Stimulated activated CD8-positive, alpha-beta memory T cell treated with anti-CD3 and anti-CD28 coated beads, Interleukin-4, amount 100 ng/mL, for 4 hours (primary cell): ENCODE measurements around the gene EPAS1.

Experiments
- DNase-seq, 2 donors: peaks; one replicate each; pipeline ENCODE4 v3.0.0-alpha.2; 2020; ENCODE audit warnings: low read depth in 2 of 2, low spot score in 1 of 2

Gene EPAS1

DNA sequence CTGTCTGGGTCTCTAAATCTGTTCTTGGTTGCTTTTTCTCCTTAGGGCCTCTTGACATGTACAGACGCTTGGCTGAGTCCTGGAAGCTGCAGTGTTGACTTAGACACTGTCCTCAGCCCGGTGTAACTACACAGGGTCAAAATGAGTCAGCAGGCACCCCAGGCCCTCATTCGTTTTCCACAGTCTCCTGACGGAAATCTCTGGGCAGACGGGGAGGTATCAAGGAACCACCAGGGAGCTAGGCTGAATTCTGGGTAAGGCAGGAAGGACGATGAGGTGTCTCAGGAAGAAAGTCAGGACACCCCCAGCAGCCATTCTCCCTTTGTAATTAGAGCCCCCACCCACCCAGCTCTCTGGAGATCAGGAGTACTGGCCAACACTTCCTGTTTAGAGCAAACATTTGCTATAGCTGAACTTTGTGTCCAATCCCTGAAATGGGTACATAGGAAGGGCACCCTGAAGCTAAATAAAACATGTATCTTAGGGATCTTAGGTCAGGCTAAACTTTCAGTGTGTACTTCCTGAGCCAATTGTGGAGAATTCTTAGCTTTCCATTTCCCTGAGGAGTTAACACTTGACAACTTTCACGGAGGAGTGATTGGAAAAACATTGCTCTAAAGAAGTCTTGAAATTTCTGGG is 23.9 kb upstream of the EPAS1 start:
- DNase-seq, result no peak

DNA sequence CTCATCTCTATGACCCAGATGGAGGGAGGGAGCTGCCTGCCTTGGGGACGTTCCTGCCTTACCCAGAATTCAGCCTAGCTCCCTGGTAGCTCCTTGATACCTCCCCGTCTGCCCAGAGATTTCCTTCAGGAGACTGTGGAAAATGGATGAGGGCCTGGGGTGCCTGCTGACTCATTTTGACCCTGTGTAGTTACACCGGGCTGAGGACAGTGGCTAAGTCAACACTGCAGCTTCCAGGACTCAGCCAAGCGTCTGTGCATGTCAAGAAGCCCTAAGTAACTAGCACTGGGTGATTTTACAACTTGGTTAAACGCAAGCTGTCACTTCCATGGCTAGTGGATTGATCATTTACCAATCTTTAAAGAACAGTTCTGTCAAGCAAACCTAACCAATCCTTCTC is 23.3 kb upstream of the EPAS1 start:
- DNase-seq, result no peak

DNA sequence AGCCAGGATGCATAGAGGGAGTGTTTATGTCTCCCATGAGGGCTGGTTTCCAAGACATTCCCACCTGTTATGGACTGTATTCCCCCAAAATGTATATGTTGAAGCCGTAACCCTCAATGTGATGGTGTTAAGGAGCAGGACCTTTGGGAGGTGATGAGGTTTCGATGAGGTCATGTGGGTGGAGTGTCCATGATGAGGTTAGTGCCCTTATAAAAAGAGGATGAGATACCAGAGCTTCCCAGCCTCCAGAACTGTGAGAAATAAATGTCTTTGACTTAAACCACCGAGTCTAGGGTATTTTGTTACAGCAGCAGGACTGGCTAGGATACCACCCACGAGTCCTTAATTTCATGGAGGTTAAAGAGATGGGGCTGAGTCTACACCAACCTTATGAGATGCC is 22.6 kb upstream of the EPAS1 start:
- no peak for DNase-seq

DNA sequence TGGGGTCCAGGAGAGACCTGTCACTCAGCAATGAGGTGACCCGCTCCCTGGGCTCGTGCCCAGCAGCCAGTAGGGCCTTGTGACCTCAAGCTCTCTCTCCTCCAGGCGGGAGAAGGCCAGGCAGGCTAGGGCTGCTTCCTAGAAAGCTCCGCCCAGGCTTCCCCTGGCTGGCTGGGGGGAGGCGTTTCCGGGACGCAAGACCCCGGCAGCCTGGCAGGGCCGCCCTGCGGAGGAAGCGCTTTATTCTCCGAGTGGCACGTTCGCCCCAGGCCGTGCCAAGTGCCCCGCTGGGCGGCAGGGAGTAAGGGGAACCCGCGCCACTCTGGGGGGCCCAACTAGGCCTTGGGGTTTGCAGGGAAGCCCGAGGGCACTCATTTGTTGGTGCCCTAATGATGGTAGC is 21.2 kb upstream of the EPAS1 start:
- DNase-seq, result no peak

DNA sequence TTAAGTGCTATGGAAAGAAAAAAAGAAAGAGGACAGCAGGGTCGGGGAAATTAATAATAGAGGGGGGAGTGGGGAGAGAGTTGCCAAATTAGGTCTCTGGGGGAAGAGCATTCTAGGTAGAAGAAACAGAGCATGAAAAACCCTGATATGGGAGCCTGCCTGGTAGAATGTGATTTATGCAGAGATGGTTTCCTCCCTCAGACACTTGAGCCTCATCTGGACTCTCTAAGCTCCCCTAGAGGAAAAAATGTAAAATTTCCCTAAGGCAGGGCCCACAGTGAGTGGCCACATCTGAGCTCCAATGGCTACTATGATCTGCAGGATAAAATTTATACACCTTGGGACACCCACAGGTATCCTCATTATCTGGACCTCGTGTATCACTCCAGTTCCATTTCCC is 20.6 kb upstream of the EPAS1 start:
- no peak for DNase-seq

DNA sequence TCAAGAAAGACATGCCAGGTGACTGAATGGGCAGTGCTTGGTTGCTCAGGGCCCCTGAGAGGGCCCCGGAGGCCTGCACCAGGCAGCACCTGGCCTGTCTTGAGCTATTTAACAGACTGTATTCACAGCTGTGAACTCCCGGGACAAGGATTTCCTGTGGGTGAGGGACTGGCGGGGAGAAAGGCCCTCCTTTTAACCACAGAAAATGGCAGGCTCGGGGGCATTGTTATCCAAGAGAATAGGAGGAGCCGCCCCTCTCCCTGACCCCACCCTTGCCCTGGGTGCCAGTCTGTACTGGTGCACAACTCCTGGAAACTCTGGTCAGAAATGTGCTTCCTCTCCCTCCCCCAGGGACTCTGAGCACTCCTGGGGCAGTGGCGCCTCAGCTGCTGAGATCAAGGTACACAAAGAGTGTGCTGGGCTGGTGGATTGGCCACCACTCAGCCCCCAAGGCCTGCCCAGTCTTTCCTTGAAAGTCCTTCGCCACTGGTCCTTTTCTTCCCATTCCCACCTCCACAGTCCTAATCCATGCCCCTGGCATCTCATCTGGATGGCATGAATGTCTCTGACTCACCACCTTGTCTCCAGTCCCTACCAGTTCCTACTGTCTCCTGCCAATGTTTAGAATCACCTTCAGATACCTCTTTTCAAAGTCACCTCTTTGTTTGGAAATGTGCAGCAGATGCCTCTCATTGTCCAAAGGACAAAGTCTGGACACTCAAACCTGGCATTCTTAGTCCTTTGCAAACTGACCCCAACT is 19.6 kb upstream of the EPAS1 start:
- no peak for DNase-seq

DNA sequence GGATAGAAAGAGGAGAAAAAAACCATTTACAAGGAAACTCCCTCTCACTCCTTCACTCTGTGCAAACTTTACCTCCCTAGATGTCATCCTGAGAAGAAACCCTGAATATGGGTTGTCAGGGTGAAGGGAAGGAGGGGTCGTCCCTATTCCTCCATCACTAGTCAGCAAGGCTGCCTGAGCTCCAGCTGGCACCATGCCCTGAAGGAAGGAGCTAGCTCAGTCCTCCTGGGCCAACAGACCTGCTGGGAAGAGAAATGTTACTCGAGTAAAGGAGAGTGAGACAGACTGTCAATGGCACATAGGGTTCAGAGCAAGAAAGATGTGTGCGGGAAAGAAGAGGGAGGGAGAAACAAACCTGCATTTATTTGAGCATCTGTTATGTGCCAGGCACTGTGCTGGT is 18.3 kb upstream of the EPAS1 start:
- DNase-seq, result no peak

DNA sequence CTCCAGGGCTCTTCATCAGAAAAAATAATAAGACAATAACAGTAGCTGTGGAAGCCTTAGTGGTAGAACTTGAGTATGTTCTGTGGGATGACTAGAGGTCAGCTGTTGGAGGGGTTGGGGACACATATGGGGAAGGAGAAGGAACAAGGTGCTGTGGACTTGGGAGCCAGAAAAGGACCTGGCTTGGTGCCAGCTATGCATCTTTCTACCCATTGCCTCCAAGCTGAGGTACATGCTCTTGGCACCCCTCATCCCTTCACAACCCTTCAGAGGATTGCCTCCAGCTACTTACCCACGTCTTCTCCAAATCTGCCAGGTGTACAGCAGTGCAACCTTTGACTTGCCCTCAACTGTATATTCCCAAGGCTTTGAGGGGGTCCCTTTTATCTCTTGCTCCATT is 15.3 kb upstream of the EPAS1 start:
- no peak for DNase-seq

DNA sequence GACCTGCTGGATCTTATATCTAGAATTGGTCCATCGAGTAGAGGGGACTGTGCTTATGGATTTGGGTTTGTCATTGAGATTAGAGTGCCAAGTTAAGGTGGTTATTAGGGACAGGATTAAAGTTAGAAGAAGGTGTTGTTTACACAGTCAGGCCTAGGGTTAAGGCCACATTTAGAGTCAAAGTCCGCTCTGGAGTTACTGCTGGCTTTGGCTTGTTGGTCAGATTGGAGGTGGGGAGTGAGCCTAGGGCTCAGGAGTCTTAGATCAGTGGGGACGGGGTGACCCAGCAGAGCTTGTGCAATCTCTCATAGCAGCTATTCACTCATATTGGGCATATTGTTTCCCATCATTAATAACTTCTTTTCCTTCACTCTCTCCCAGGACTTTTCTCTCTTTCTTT is 13.5 kb upstream of the EPAS1 start:
- DNase-seq, result no peak

DNA sequence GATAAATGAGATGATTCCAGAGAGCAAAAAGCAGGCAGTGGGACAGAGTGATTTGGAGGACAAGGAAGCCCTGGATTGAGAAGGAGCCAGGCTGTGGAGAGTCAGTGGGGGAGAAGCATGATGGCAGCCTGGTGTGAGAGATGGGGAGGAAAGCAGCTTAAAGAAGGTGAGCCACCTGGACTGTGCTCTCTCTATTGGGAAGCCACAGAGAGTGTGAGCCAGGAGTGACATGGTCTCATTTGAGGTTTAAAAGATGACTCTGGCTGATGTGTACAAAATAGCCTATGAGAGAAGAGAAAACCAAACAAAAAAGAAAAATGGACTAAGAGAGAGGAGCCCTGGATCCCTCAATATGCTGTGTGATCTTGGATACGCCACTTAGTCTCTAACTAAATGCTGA is 12.9 kb upstream of the EPAS1 start:
- DNase-seq, result no peak

DNA sequence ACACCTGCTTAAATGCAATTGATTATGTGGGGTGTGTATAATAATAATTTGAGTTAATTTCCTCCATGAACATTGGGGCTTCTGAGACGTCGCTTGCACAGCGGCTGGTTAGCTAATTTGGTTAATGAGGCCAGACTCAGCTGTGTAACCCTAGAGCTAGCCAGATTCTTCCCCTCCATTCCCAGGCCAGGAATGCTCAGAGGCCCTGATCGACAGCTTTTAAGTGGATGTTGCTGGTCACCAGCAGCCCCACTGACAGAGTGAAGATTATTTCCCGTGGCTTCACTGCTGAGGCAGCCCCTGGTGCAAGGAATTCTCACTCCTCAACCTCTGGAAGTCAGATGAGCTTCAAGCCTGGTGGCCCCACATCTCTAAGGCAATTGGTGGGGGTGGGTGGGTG is 12.4 kb upstream of the EPAS1 start:
- DNase-seq, result no peak

DNA sequence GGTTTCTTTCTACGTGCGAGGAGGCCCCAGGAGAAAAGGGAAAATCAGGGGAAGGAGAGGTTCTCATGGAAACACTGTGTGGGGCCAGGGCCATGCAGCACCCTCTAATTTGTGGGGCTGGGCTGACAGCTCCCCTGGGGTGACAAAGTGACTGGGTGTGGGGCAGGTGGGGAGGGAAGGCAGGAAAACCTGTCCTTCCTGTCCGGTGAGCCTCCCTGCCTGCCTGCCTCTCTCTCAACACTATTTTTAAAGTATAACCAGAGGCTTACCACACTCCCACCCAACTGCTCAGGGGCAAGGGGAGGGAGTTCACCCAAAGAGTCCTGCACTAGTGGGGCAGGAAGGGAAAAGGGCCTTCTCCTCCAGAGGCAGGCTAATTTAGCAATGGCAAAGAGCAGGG is 10.5 kb upstream of the EPAS1 start:
- DNase-seq, result no peak

DNA sequence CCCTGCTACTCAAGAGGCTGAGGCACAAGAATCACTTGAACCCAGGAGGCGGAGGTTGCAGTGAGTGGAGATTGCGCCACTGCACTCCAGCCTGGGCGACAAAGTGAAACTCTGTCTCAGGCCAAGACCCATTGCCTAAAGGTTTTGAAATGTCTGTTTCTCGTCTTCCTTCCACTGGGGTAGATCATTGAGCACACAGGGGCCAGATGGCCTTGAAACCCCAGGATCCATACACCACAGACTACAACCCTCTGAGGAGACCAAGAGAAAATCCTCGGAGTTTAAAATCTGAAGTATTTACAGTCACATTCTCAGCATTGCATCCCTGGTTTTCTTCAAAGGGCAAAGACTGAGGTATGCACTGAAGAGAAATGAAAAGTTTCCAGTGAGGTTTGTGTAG is 7.1 kb upstream of the EPAS1 start:
- no peak for DNase-seq

DNA sequence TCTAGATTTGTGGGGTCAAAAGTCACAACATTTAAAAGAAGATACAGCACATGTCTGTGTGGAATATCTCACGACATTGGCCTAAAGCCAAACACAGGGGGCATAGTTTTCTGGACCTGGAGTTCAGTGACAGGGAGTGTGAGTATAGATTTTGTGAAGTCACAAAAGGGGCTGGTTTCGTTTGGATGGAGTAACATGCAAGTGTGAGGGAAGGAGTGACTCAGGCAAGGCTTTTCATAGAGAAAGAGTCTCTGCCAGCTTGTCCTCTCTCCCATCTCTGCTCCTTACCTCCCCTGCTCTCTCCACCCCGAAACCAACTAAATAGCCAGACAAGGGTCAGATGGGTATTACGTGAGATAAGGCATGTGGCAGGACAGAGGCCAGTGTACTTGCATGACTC is 3.7 kb upstream of the EPAS1 start:
- DNase-seq, result no peak

DNA sequence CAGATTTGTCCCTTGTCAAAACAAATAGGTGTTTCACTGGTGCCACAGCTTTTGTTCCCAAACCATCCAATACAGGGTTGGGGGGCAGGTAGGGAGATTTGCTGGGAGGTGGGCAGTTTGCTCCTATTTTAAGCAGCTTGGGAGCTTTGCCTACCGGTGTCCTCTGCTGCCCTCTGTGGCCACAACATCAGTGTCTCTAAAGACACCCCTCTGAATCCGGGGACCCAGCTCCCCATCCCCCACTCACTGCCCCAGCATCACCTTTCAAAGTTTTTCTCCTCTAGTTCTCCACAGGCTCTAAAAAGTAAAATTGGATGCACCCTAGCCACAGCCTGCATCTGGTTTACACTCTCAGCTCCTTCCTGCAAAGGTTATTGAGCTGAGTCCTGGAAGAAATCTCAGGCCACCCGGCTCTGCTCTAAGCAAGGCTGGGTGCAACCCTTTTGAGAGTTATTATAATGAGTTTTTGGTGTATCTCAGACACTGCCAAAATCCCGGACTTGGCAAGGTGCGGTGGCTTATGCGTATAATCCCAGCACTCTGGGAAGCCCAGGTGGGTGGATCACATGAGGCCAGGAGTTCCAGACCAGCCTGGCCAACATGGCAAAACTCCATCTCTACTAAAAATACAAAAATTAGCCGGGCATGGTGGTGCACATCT is 2.9 kb upstream of the EPAS1 start:
- no peak for DNase-seq

DNA sequence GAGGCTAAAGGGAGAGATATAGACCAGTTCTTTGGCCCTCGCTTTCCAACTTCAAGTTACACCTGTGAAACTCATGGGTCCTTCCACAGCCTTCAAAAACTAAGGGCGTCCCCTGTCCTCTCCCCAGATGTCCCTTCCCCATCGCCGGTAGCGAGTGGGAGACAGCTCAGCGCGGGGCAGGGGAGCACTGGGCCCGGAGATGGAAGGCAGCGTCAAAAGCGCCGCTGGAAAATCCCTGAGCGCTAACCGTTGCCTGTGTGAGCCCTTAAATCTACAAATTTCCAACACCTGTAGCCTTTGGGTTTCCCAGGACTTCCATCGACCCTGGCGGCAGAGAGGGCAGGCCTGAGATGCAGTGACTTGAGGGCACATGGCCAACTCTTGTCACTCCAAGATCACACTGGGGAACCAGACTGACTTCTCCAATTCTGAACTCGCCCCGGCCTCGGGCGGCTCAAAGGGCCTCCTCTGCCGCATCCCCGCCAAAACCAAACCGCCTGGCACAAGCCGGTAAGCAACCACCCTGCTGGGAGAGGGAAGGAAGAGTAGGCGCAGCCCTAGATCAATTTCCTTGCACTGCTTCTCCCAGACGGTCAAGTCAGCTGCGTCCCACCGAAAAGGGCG is 879 bp upstream of the EPAS1 start:
- DNase-seq, result no peak

DNA sequence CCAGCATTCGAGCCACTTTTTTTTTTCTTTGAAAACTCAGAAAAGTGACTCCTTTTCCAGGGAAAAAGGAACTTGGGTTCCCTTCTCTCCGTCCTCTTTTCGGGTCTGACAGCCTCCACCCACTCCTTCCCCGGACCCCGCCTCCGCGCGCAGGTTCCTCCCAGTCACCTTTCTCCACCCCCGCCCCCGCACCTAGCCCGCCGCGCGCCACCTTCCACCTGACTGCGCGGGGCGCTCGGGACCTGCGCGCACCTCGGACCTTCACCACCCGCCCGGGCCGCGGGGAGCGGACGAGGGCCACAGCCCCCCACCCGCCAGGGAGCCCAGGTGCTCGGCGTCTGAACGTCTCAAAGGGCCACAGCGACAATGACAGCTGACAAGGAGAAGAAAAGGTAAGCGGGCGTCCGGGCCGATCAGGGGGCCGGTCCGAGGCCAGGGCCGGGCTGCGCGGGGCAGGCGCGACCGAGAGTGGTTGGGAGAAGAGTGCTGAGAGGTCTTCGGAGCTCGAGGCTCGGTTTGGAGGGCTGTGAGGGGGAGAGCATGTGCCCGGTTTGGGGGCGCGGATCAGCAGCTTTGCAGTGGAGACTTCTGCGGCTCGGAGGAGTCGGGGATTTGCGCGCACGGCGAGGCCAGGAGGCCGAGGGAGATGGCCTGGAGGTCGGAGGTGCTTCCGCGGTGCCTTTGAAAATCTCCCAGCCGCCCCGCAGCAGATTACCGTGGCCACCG is 502 bp downstream of the EPAS1 start:
- peak; percentile 54 to 60 for DNase-seq

DNA sequence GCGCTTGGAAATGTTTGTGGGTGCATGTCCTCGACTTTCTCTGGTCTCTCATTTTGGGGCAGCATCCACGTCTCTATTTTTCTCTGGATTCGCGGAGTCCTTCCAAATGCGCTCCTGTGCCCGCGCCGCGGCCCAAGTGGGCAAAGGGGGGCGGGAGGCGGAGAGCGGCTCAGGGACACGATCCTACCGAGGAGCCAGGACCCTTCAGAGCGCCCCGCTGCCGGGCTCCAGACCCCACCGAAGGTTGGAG is 990 bp downstream of the EPAS1 start:
- no peak for DNase-seq

DNA sequence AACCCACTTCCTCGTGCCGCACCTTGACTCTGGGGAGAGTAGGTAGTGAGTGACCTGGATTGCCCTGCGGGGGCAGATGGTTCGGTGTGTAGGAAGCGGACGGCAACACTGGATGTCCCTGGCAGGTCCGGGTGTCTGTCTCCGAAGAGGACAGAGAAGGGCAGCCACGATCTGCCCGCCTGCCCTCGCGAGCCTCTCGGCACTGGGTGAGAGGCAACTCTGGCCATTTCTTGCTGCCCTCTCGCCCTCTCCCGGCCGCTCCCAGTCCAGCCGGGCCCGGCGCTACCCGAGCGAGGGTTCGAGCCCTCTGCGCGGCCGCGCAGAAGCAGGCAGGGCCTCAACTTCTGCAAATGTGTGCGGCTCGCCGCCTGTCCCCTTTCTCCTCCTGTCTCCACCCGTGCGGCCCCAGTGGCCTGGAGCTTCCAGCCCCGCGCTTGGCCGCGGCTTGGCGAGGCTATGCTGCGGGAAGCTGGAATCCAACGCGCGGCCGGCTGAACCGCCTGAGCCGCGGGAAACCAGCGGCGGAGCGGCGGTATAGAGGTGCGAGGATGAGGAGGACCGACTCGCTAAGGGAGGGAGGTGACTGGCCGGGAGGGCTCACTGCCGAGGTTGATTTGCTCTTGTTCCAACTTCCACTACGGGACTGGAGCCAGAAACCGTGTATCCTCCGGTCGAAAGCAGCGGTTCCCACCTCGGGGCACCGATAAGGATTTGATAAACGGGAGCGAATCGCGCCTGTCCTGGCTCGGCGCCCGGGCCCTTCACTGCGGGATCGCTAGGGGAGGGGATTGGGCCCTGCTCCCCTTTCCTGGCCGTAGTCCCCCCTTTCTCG is 1.5 kb downstream of the EPAS1 start:
- no peak for DNase-seq

DNA sequence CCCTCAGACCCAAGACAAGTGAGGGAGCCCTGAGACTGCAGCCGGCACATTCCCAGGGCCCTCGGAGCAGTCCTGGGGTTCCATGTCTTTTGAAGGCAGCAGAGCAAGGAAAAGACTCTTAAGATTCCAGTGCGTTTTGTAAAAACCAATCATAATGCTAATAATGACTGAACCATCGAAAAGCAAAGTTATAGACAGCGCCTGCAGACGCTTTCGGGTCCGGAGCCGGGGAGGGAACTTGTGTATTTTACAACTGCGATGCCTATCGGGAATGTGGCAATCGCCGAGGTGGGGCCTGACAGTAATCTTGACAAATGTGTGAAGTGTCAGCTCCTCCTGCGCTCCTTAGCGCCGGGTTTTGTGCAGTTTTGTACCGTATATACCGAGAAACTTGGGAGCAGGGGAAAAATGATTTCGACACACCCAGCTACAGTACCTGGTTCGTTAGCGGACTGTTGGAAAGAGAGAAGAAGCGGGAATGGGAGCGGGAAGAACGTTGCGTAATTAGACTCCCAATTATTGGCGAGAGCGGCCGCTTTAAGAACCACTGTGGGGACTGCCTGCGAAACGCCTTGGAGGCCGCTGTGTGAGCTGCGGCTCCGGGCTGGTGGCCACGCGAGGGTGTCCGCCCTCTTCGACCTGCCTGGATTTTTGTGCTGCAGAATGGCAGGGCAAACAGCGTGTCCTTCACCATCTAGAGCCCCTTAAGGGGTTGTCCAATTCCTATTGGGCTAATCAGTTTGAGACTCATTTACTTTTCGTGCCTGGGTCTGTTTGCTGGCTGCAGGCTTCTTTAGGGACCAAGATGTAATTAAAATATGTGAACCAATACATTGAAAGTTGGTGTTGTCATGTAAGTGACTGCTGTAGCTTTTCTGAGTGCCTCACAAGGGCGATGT is 2.4 kb downstream of the EPAS1 start:
- DNase-seq, result no peak
